ENCODE results near the gene MRPL34.

DNA sequence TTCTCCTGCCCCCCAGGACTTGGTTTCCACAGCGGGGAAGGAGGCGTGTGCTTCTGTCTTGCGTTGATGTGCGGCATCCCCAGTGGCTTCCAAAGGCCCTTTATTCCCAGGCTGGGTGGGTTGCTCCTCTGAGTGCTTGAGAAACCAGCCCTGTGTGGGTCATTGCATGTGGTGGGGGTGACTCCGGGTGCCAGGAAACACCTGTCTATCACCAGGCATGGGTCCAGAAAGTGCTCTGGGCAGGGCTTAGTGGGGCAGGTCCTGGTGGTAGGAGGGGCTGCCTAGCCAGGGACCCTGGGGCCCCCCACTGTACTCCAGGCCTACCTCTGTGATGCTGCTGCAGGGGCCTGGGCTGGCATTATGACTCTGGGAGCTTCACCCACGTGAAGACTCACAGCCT, 13.3 kb downstream of the MRPL34 start:
- TF ChIP-seq EZH2phosphoT487 (IDR thresholded peaks at IDR 0.05; ENCODE audit: low read depth, severe bottlenecking, unreplicated experiment) (no peak), EZH2 (IDR thresholded peaks at IDR 0.05; ENCODE audit: borderline replicate concordance) (no peak)
- TF ChIP-seq, protein P1, sequence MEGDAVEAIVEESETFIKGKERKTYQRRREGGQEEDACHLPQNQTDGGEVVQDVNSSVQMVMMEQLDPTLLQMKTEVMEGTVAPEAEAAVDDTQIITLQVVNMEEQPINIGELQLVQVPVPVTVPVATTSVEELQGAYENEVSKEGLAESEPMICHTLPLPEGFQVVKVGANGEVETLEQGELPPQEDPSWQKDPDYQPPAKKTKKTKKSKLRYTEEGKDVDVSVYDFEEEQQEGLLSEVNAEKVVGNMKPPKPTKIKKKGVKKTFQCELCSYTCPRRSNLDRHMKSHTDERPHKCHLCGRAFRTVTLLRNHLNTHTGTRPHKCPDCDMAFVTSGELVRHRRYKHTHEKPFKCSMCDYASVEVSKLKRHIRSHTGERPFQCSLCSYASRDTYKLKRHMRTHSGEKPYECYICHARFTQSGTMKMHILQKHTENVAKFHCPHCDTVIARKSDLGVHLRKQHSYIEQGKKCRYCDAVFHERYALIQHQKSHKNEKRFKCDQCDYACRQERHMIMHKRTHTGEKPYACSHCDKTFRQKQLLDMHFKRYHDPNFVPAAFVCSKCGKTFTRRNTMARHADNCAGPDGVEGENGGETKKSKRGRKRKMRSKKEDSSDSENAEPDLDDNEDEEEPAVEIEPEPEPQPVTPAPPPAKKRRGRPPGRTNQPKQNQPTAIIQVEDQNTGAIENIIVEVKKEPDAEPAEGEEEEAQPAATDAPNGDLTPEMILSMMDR (IDR thresholded peaks at IDR 0.05; ENCODE audit: poor library complexity): no peak
